ENCODE results near the gene PKHD1.

The PKHD1 gene

DNA sequence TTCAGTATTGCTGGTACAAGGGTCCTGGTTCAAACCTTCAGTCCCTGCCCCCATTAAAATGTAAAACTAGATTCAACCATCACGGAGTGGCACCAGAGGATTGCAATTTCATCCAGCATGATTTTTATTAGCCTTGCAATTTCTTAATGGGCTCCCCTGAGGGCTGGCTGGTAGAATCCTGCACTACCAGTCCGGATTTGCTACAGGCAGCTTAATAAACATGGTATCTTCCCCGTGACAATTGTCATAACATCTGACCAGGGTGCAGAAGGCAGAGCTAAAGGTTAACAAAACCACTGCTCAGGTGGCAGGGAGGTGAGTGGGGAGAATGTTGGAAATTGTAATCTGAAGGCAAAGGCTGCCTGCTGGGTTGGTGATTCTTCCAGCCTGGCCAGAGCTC is 94.5 kb downstream of the PKHD1 start:
- TF ChIP-seq, protein P1, sequence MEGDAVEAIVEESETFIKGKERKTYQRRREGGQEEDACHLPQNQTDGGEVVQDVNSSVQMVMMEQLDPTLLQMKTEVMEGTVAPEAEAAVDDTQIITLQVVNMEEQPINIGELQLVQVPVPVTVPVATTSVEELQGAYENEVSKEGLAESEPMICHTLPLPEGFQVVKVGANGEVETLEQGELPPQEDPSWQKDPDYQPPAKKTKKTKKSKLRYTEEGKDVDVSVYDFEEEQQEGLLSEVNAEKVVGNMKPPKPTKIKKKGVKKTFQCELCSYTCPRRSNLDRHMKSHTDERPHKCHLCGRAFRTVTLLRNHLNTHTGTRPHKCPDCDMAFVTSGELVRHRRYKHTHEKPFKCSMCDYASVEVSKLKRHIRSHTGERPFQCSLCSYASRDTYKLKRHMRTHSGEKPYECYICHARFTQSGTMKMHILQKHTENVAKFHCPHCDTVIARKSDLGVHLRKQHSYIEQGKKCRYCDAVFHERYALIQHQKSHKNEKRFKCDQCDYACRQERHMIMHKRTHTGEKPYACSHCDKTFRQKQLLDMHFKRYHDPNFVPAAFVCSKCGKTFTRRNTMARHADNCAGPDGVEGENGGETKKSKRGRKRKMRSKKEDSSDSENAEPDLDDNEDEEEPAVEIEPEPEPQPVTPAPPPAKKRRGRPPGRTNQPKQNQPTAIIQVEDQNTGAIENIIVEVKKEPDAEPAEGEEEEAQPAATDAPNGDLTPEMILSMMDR (IDR thresholded peaks at IDR 0.05; ENCODE audit: low read length) = no peak
- no peak for TF ChIP-seq EZH2 (IDR thresholded peaks at IDR 0.05; ENCODE audit: borderline replicate concordance, low read length)

DNA sequence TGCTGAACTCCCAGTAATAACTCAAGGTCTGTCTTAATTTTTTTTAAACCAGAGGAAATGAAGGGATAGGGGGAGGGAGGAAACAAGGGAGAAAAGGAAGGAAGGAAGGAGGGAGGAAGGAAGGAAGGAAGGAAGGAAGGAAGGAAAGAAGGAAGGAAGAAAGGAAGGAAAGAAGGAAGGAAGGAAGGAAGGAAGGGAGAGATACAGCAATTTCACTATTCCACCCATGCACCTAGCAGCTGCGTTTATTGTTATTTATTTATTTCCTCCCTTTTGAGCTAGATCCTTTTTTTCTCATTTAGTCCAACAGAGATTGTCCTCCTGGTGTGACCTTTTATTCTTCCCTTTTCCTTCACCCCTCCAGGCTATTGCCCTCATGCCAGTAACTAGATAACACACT is 97.6 kb downstream of the PKHD1 start:
- Histone ChIP-seq H3K4me1 (ENCODE audit: insufficient read depth, low read length, severe bottlenecking) (no peaks in the 10 kb centered on the region), H3F3A (ENCODE audit: insufficient read depth, low read length) (no peaks in the 10 kb centered on the region), H3K4me3 (ENCODE audit: low read depth, low read length, poor library complexity, severe bottlenecking) (no peak overlapping the region), H3K4me2 (ENCODE audit: low read length) (no peak overlapping the region), H3K9ac (ENCODE audit: low read length) (no peak overlapping the region), H3K27me3 (ENCODE audit: insufficient read depth, low read length) (no peaks in the 10 kb centered on the region), H4K20me1 (ENCODE audit: insufficient read depth, low read length) (no peaks in the 10 kb centered on the region), H3K79me2 (ENCODE audit: insufficient read depth, low read length) (no peaks in the 10 kb centered on the region), H3K36me3 (ENCODE audit: insufficient read depth, low read length) (no peaks in the 10 kb centered on the region), H3K9me3 (ENCODE audit: low read length) (no peaks in the 10 kb centered on the region), H3K9me2 (ENCODE audit: low read depth, low read length) (no peaks in the 10 kb centered on the region), H3K27ac (ENCODE audit: low read depth, low read length, poor library complexity, severe bottlenecking) (no peak overlapping the region), H2AFZ (ENCODE audit: low read length) (no peak overlapping the region)
- TF ChIP-seq, protein P1 (IDR thresholded peaks at IDR 0.05; ENCODE audit: low read length) = no peak
- TF ChIP-seq EZH2 (IDR thresholded peaks at IDR 0.05; ENCODE audit: borderline replicate concordance, low read length) = no peak

More for the DNA sequence above, 94.5 kb downstream of the PKHD1 start:
- Histone ChIP-seq H2AFZ (ENCODE audit: low read length) (no peak overlapping the region), H3K9ac (ENCODE audit: low read length) (no peak overlapping the region), H3K9me2 (ENCODE audit: low read depth, low read length) (no peaks in the 10 kb centered on the region), H3K27ac (ENCODE audit: low read depth, low read length, poor library complexity, severe bottlenecking) (no peak overlapping the region), H4K20me1 (ENCODE audit: insufficient read depth, low read length) (no peaks in the 10 kb centered on the region), H3K27me3 (ENCODE audit: insufficient read depth, low read length) (no peaks in the 10 kb centered on the region), H3K79me2 (ENCODE audit: insufficient read depth, low read length) (no peaks in the 10 kb centered on the region), H3K4me1 (ENCODE audit: insufficient read depth, low read length, severe bottlenecking) (peaks cover 8% of the 10 kb centered on the region), H3K4me3 (ENCODE audit: low read depth, low read length, poor library complexity, severe bottlenecking) (no peak overlapping the region), H3K36me3 (ENCODE audit: insufficient read depth, low read length) (no peaks in the 10 kb centered on the region), H3K4me2 (ENCODE audit: low read length) (no peak overlapping the region), H3F3A (ENCODE audit: insufficient read depth, low read length) (no peaks in the 10 kb centered on the region), H3K9me3 (ENCODE audit: low read length) (no peaks in the 10 kb centered on the region)

DNA sequence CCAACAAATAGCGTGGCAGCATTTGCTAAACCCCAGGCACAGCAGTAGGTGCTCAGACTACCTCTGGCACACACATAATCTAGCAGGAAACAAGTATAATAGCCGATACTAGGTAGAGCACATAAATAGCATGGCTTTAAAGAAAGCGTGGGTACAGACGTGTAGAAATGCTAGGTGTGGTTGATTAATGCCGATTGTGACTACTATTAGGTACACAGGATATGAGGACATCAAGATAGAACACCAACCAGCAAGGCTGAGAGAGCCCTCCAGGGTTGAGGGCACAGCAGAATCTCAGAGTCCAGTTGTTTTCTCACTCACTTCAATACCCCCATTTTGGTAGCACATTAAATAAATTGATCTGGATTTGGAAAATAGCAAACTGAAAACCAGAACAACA is 100.5 kb downstream of the PKHD1 start:
- Histone ChIP-seq H3K9me3 (ENCODE audit: low read length) (no peaks in the 10 kb centered on the region), H3K4me3 (ENCODE audit: low read depth, low read length, poor library complexity, severe bottlenecking) (no peak overlapping the region), H3K9me2 (ENCODE audit: low read depth, low read length) (no peaks in the 10 kb centered on the region), H2AFZ (ENCODE audit: low read length) (no peak overlapping the region), H3K4me2 (ENCODE audit: low read length) (no peak overlapping the region), H4K20me1 (ENCODE audit: insufficient read depth, low read length) (no peaks in the 10 kb centered on the region), H3K79me2 (ENCODE audit: insufficient read depth, low read length) (no peaks in the 10 kb centered on the region), H3K9ac (ENCODE audit: low read length) (no peak overlapping the region), H3F3A (ENCODE audit: insufficient read depth, low read length) (no peaks in the 10 kb centered on the region), H3K36me3 (ENCODE audit: insufficient read depth, low read length) (no peaks in the 10 kb centered on the region), H3K27ac (ENCODE audit: low read depth, low read length, poor library complexity, severe bottlenecking) (no peak overlapping the region), H3K27me3 (ENCODE audit: insufficient read depth, low read length) (no peaks in the 10 kb centered on the region), H3K4me1 (ENCODE audit: insufficient read depth, low read length, severe bottlenecking) (no peaks in the 10 kb centered on the region)
- no peak for TF ChIP-seq EZH2 (IDR thresholded peaks at IDR 0.05; ENCODE audit: borderline replicate concordance, low read length)
- TF ChIP-seq, protein P1 (IDR thresholded peaks at IDR 0.05; ENCODE audit: low read length) = no peak

Data from OCI-LY1 (cell line).